HG03060 (cell line): ENCODE results near the gene UPF2.
"Not testable (repeated sequence)": the region's sequence is repeated elsewhere in the genome, so short reads cannot be mapped to it uniquely, and the experiment has no call there.

ENCODE experiments used
- ATAC-seq: cut with Tn5 transposase; IDR thresholded peaks from one replicate; pipeline ENCODE4 v1.9.1; 2021; ENCODE audit warnings: low read depth, moderate number of reproducible peaks; ENCODE audit not compliant: unreplicated experiment

Gene UPF2

DNA sequence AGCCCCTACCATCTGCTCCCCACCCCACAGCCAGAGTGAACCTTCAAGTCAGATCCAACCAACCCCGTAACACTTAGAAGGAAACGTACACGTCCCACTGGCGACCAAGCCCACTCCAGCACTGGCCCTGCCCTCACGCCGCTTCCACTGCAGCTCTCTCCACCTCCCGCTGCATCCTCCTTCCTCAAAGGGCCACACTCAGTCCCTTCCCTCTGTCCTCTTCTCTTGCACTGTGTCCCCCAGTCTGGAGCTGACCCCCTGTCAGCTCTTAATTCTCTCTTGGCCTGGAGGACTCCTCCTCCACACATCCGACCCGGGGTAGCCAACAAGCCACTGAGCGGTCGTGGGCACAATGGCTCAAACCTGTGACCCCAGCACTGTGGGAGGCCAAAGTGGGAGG, 133.6 kb downstream of the UPF2 start:
- ATAC-seq, result no peak

DNA sequence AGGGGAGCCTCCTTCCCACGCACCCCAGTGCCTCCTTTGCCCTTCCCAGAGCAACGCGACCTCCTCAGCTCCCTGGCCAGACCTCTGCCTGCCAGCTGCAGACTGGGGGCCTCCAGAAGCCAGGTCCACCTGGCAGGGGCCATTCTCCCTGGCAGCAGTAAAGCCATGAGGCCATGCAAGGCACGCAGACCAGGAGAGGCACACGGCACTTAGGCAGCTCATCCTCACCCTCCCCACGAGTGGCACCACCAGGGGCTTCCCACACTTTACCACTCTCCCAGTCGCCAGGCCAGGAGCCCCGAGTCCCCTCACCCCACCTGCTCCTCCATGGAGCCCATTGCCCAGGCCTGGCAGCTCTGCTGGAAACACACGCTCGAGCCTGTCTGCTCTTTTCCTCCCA, 134.1 kb downstream of the UPF2 start:
- ATAC-seq, result no peak

- ATAC-seq, result no peak
These were observed 134.7 kb downstream of the UPF2 start for GRCh38 chr10:11907914-11908313.

GRCh38 chr10:11906714-11907113, 135.9 kb downstream of the UPF2 start:
- no peak for ATAC-seq

DNA sequence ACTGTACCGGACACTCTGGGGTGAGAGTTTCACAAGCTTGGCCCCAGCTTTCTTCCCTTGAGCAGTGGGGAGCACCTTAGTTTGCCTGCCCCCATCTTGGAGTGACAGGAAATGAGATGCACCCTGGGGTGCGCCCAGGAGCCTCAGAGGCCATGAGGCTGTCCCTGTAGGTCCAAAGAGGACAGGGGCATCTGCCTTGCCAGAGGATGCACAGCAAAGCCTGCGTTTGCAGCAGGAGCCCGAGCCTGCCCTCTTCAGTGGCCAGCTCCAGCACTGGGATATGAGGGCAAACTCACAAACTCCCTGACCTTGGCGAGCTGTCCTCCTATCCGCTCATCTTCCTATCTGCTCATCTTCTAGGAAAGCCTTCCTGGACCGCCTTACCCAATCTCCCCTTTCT, 140.0 kb downstream of the UPF2 start:
- ATAC-seq, result no peak

GRCh38 chr10:11901833-11902475, 140.7 kb downstream of the UPF2 start:
- no peak for ATAC-seq

GRCh38 chr10:11901454-11901832, 141.2 kb downstream of the UPF2 start:
- ATAC-seq, result no peak

DNA sequence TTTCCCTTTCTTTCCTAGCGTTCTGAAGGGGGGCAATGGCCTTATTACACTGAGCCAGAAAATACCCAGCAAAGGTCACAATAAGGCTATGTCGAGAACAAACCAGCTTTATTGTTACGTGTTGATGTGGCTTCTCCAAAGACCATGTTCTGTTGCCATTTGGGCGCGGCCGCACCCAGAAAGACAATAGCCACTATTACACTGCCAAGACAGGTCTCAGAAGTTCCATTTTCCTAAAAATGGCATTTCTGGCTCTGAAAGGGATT, 141.6 kb downstream of the UPF2 start:
- ATAC-seq, result no peak

GRCh38 chr10:11899067-11899876, 143.3 kb downstream of the UPF2 start:
- ATAC-seq, result no peak

DNA sequence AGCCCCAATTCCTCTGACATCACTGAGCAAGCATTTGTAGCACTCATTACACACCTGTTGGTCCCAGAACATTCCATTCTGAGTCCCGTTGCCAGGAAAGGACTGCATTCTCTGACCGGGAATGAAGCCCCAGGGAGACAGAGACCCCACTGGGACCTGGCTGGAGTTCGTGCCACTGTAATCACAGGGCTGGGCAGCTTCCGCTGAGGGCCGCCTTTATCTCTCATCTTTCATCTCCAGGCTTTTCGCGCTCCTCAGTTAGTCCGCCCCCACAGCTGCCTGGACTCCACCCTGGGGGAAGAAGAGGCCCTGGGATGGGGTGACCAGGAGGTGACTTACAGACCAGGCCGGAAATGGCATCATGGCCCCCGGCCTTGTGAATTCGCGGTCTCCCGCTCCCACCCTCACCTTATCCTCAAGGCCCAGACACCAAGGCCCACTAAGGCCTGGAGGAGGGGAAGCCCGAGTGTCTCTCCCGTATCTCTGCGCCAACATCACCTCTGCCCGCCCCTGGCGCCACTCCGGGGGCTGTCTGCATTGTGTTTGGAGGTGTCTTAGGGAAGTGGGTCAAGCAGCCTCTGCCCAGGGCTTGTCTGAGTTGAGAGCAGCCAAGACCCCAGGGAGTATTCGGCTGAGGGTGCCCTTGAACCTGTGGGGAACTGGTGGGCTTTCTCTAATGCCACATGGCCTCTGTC, 144.1 kb downstream of the UPF2 start:
- no peak for ATAC-seq

DNA sequence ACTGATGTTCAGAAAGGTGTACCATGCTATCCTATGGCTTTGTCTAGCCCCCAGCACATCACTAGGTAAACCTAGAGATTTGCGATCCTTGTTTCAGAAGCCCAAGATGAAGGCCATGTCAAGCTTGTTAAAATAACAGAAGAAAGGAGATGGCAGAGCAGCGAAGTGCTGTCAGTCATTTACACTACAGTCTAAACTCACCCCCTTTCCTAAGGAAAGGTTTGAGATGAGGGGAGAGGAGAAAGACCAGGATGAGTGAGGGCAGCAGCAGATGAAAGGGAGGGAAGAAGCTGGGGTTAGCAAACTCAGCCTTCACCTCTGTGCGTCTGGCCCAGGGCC, 144.6 kb downstream of the UPF2 start:
- no peak for ATAC-seq

- ATAC-seq, result no peak
These were observed 145.9 kb downstream of the UPF2 start for GRCh38 chr10:11896549-11897200.

DNA sequence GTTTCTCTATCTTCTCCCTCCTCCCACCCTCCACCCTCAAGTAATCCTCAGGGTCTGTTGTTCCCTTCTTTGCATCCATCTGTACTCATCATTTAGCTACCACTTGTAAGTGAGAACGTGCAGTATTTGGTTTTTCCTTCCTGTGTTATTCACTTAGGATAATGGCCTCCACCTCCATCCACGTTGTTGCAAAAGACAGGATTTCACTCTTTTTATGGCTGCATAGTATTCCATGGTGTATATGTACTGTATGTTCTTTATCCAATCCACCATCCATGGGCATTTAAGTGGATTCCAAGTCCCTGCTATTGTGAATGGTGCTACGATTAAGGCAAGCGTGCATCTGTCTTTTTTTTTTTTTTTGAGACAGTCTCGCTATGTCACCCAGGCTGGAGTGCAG, 147.0 kb downstream of the UPF2 start:
- ATAC-seq, result no peak

- ATAC-seq, result no peak
These were observed 147.5 kb downstream of the UPF2 start for GRCh38 chr10:11895108-11895466.

DNA sequence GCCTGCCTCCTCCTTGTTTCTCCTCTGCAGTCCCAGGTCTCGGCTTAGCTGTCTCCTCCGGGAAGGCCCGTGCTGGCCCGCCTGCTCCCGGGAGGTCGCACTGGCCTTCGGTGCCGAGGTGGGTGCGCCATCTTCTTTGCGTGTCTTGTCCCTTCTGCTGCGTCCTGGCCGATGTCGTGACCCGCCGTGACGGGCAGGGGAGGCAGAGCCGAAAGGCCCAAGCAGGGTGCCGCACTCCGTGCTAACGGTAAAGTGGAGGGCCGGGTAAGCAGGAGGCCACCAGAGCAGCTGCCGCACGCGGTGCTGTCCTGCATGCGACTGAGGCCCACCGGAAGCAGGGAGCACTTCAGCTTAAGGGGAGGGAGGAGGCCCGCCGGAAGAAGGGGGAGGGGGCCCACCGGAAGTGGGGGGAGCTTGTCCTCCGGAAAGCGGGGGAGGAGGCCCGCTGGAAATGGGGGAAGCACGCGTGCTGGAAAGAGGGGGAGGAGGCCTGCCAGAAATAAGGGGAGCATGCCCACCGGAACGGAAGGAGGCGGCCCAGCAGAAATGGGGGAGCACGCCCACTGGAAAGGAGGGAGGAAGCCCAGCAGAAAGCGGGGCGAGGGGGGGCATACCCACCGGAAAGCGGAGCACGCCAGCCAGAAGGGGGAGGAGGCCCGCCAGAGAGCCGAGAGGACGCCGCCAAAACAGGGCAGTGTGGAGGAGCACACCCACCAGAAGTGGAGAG, 148.1 kb downstream of the UPF2 start:
- ATAC-seq, result no peak

- ATAC-seq, result no peak
These were observed 148.8 kb downstream of the UPF2 start for GRCh38 chr10:11893749-11894278.

GRCh38 chr10:11891776-11892486, 150.7 kb downstream of the UPF2 start:
- ATAC-seq, result no peak

- ATAC-seq, result not testable (repeated sequence)
These were observed 153.3 kb downstream of the UPF2 start for GRCh38 chr10:11889263-11889662.

- no peak for ATAC-seq
These were observed 155.0 kb downstream of the UPF2 start for GRCh38 chr10:11887381-11888227.
